Tibial nerve (tissue), 4 donors: ENCODE measurements around the gene HECW1.

Source experiments
- EP300 ChIP-seq, 2 donors: sonication (generic); formaldehyde crosslinking; IDR thresholded peaks; one replicate each; pipeline ENCODE4 v1.6.1; 2017; ENCODE audit warnings: antibody characterized with exemption in 2 of 2, mild to moderate bottlenecking in 1 of 2
- POLR2A ChIP-seq, 2 donors: fragments of 450-650 bp; IDR thresholded peaks; one replicate each; pipeline ENCODE4 v1.6.1; 2017; ENCODE audit warnings: antibody characterized with exemption in 2 of 2, mild to moderate bottlenecking in 2 of 2, moderate library complexity in 2 of 2
- TF ChIP-seq, protein P1 (sequence below), 5 experiments: fragments of 200-600 bp in 3 of 5; fragments of 450-650 bp in 2 of 5; sonication (generic) in 3 of 5; IDR thresholded peaks; one replicate each; pipeline ENCODE4 v1.5.1; 2016 to 2019; ENCODE audit warnings: antibody characterized with exemption in 5 of 5, mild to moderate bottlenecking in 3 of 5, moderate library complexity in 2 of 5

GRCh38 chr7:43485580-43485979, 373.1 kb downstream of the HECW1 start:
- TF ChIP-seq, protein P1, sequence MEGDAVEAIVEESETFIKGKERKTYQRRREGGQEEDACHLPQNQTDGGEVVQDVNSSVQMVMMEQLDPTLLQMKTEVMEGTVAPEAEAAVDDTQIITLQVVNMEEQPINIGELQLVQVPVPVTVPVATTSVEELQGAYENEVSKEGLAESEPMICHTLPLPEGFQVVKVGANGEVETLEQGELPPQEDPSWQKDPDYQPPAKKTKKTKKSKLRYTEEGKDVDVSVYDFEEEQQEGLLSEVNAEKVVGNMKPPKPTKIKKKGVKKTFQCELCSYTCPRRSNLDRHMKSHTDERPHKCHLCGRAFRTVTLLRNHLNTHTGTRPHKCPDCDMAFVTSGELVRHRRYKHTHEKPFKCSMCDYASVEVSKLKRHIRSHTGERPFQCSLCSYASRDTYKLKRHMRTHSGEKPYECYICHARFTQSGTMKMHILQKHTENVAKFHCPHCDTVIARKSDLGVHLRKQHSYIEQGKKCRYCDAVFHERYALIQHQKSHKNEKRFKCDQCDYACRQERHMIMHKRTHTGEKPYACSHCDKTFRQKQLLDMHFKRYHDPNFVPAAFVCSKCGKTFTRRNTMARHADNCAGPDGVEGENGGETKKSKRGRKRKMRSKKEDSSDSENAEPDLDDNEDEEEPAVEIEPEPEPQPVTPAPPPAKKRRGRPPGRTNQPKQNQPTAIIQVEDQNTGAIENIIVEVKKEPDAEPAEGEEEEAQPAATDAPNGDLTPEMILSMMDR (IDR thresholded peaks at IDR 0.05): no peak
- TF ChIP-seq POLR2A (IDR thresholded peaks at IDR 0.05) (no peak), EP300 (IDR thresholded peaks at IDR 0.05) (no peak)
